Measurements from ENCODE around the gene MORN3. TPM values are rescaled to one million over a fixed set of nuclear protein-coding genes. Genes with fewer than 3 reads are reported as not detected.

The MORN3 gene
- total RNA-seq, 4 donors from 2014 or later: 2.3 to 5.9 (median 5.3) TPM

- intact Hi-C loops (cut with DNase I; ENCODE audit: low total_unique reads): loop anchor here (5.0 to 10.0 kb wide), 2 partner anchors 44 to 53 kb away; no protein-coding TSS in a partner anchor
- no peak for DNase-seq (ENCODE audit: low spot score in 2 of 2)
- no peak overlapping the region for H3K4me3 ChIP-seq (ENCODE audit: low read depth, poor library complexity, severe bottlenecking)
- WGBS, 2 donors: 21 to 31% methylated on average over 8 of the region's 8 CpGs
- TF ChIP-seq POLR2A (IDR thresholded peaks at IDR 0.05): no peak
- TF ChIP-seq CTCF (IDR thresholded peaks at IDR 0.05): no peak
Measured at GRCh38 chr12:121628037-121628436, 41.4 kb downstream of the MORN3 start.

DNA sequence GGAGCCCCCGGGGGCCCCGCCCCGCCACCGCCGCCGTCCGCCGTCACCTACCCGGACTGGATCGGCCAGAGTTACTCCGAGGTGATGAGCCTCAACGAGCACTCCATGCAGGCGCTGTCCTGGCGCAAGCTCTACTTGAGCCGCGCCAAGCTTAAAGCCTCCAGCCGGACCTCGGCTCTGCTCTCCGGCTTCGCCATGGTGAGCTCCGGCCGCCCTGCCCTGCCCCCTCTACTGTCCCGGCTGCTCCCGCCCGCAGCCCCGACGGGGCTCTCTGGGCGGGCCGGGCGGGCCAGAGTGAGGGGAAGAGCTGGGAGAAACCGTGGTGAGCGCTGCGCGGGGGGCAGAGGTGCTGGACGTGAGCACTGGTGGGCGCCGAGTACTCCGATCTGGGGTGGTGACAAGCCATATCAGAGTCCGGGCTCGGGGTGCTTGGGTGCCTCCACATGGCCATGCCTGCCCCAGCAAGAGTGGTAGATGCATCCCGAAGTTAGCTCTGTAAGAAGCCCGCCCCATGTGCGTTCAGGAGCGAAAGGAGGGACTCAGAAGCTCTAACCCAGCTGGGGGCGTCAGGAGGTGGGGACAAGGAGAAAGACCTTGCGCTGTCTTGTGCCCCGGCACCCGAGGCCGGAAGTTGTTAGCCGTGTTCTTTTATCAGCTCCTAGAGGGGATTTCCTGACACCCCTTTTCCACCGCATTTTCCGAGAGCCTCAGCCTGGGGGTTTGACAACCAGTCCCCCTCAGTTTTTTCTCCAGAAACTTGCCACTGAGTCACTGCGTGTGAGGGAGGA lies 42.4 kb downstream of the MORN3 start:
- WGBS, 2 donors: 0% methylated on average over 36 to 39 of the region's 53 CpGs
- TF ChIP-seq POLR2A (IDR thresholded peaks at IDR 0.05): no peak
- no peak for TF ChIP-seq CTCF (IDR thresholded peaks at IDR 0.05)
- intact Hi-C loops (cut with DNase I; ENCODE audit: low total_unique reads): loop anchor here (5.0 to 10.0 kb wide), 2 partner anchors 45 to 52 kb away; no protein-coding TSS in a partner anchor
- peak; percentile 47 to 94 for DNase-seq (ENCODE audit: low spot score in 2 of 2)
- H3K4me3 ChIP-seq (ENCODE audit: low read depth, poor library complexity, severe bottlenecking): peak overlapping the region; percentile 42

DNA sequence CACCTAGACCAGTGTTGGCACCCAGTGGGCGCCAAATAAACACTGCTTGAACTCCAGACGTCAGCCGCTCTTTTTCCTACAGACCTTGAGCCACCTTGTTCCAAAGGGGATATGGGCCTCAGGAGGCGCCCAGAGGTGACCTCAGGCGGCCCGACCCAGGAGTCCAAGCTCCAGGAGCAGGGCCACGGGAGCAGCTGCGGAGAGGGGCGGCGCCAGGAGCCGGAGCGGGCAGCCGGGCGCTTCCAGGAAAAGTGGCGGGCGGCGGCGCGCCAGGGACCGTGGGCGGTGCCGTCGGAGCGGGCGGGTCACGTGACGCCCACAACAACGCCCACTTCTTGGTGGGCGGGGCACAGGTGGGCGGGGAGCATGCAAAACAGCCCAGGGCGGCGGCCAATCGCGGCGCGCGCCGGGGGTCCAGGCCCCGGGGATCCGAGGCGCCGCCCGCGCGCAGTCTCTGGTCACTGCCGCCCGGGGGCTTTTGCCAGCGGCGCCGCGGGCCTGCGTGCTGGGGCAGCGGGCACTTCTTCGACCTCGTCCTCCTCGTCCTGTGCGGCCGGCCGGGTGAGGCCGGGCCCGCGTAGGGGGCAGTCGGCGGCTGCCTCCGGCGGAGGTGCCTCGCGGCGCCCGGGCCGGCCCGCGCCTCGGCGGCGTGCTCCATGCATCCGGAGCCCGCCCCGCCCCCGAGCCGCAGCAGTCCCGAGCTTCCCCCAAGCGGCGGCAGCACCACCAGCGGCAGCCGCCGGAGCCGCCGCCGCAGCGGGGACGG lies 43.2 kb downstream of the MORN3 start, which contains the start of gene ORAI1:
Gene ORAI1, plus strand, starts transcription at position 444 of the 766 bp plus-strand sequence.
- intact Hi-C loops (cut with DNase I; ENCODE audit: low total_unique reads): loop anchor here (5.0 to 10.0 kb wide), 2 partner anchors 46 to 51 kb away; no protein-coding TSS in a partner anchor
- TF ChIP-seq CTCF (IDR thresholded peaks at IDR 0.05) (no peak), POLR2A (IDR thresholded peaks at IDR 0.05) (peak in 1 of 2 donors; percentile 49)
- WGBS, 2 donors: 1% methylated on average over 31 to 36 of the region's 92 CpGs
- H3K4me3 ChIP-seq (ENCODE audit: low read depth, poor library complexity, severe bottlenecking): peak within 1 kb of the TSS; percentile 42
- peak; percentile 94 to 99 for DNase-seq (ENCODE audit: low spot score in 2 of 2)

DNA sequence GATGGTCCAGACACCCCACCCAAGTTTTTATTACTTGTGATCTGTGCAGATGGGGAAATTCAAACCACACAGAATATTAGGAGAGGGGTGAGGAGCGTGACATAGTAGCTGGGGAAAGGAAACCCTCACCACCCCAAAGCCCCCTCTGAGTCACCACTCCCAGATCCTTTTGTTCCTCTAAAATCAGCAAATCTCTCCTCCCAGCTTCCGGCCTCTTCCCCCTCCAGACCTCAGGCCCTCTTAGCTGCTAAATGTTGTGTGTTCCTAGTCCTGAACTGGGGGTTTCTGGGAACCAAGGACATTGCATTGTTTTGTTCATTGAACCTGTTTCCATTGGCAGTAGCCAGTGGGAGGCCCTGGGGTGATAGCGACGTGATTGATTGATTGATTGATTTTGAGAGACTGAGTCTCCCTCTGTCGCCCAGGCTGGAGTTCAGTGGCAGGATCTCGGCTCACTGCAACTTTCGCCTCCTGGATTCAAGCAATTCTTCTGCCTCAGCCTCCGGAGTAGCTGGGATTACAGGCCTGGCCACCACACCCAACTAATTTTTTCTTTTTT lies 49.0 kb downstream of the MORN3 start:
- TF ChIP-seq CTCF (IDR thresholded peaks at IDR 0.05) (no peak), POLR2A (IDR thresholded peaks at IDR 0.05) (no peak)
- intact Hi-C loops (cut with DNase I; ENCODE audit: low total_unique reads): loop anchor here (10.0 kb wide), 1 partner anchor 46 kb away; no protein-coding TSS in a partner anchor
- H3K4me3 ChIP-seq (ENCODE audit: low read depth, poor library complexity, severe bottlenecking): no peak overlapping the region
- 79 to 81% methylated on average over 8 of the region's 8 CpGs for WGBS, 2 donors
- no peak for DNase-seq (ENCODE audit: low spot score in 2 of 2)

GRCh38 chr12:121618659-121619233 lies 50.7 kb downstream of the MORN3 start:
- 88 to 89% methylated on average over 5 of the region's 5 CpGs for WGBS, 2 donors
- no peak for TF ChIP-seq POLR2A (IDR thresholded peaks at IDR 0.05)
- TF ChIP-seq CTCF (IDR thresholded peaks at IDR 0.05): no peak
- intact Hi-C loops (cut with DNase I; ENCODE audit: low total_unique reads): no loop called here

More at GRCh38 chr12:121618659-121619233, 50.7 kb downstream of the MORN3 start:
- DNase-seq (ENCODE audit: low spot score in 2 of 2): no peak
- H3K4me3 ChIP-seq (ENCODE audit: low read depth, poor library complexity, severe bottlenecking): no peak overlapping the region
